HEK293 (cell line): ENCODE results near the gene CLRN1.

Source experiments
- GLIS2 ChIP-seq: fragments of 450-650 bp; formaldehyde crosslinking; IDR thresholded peaks from 2 replicates; pipeline ENCODE4 v1.5.1; 2016; ENCODE audit warnings: missing biosample characterization, missing genetic modification characterization
- SP2 ChIP-seq: fragments of 450-650 bp; formaldehyde crosslinking; IDR thresholded peaks from 2 replicates; pipeline ENCODE4 v1.5.1; 2016; ENCODE audit warnings: missing biosample characterization, missing genetic modification characterization
- ZNF274 ChIP-seq, 2 experiments: fragments of 200-500 bp in 1 of 2; fragments of 450-650 bp in 1 of 2; sonication (Bioruptor generic) in 1 of 2; formaldehyde crosslinking in 1 of 2; IDR thresholded peaks; 2 replicates each; pipeline versions ENCODE4 v1.5.1 to v1.6.1; 2014 to 2016; ENCODE audit warnings: borderline replicate concordance in 1 of 2, inconsistent platforms in 1 of 2, low read length in 1 of 2, missing biosample characterization in 1 of 2, missing genetic modification characterization in 1 of 2
- TF ChIP-seq, protein P1 (sequence below): fragments of 450-650 bp; formaldehyde crosslinking; IDR thresholded peaks from 2 replicates; pipeline ENCODE4 v1.5.1; 2016; ENCODE audit warnings: missing biosample characterization, missing genetic modification characterization, borderline replicate concordance

DNA sequence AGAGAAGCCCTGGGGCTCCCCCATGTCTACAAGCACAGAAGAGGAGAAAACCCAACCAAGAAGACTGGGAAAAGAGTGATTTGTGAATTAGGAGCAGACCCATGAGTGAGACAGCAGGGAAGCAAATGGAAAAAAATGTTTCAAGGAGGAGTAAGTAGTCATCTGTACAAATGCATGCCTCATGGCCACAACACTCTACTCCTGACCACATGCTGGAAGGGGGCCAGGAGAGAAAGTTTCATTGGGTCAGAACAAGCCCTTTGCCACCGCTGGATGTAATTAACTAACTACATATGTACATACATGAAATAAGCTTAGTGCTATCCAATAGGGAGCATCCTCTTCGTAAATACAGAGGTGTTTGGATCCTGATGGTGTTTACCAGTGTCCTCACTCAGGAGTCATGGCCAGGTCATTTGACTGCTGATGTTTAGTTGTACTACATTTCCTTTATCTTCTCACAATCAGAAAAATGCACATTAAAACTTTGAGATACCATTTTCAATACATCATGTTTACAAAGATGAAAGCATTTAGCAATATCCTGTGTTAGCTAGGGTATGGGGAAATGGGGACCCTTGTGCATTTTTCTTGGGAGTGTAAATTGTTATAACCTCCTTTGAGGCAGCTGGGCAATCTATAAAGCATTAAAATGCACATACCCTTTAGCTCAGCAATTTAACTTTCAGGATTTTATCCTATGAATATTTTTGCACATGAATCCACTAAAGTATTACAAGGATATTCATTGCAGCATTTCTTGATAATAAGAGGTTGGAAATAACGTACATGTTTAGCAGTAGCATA, 27.1 kb downstream of the CLRN1 start:
- TF ChIP-seq GLIS2 (tag by site-specific recombination) (no peak), SP2 (tag by site-specific recombination) (no peak), ZNF274 (IDR thresholded peaks at IDR 0.05; ENCODE audit: low read length) (no peak), ZNF274 (tag by site-specific recombination; IDR thresholded peaks at IDR 0.05; ENCODE audit: borderline replicate concordance) (no peak)
- TF ChIP-seq, protein P1, sequence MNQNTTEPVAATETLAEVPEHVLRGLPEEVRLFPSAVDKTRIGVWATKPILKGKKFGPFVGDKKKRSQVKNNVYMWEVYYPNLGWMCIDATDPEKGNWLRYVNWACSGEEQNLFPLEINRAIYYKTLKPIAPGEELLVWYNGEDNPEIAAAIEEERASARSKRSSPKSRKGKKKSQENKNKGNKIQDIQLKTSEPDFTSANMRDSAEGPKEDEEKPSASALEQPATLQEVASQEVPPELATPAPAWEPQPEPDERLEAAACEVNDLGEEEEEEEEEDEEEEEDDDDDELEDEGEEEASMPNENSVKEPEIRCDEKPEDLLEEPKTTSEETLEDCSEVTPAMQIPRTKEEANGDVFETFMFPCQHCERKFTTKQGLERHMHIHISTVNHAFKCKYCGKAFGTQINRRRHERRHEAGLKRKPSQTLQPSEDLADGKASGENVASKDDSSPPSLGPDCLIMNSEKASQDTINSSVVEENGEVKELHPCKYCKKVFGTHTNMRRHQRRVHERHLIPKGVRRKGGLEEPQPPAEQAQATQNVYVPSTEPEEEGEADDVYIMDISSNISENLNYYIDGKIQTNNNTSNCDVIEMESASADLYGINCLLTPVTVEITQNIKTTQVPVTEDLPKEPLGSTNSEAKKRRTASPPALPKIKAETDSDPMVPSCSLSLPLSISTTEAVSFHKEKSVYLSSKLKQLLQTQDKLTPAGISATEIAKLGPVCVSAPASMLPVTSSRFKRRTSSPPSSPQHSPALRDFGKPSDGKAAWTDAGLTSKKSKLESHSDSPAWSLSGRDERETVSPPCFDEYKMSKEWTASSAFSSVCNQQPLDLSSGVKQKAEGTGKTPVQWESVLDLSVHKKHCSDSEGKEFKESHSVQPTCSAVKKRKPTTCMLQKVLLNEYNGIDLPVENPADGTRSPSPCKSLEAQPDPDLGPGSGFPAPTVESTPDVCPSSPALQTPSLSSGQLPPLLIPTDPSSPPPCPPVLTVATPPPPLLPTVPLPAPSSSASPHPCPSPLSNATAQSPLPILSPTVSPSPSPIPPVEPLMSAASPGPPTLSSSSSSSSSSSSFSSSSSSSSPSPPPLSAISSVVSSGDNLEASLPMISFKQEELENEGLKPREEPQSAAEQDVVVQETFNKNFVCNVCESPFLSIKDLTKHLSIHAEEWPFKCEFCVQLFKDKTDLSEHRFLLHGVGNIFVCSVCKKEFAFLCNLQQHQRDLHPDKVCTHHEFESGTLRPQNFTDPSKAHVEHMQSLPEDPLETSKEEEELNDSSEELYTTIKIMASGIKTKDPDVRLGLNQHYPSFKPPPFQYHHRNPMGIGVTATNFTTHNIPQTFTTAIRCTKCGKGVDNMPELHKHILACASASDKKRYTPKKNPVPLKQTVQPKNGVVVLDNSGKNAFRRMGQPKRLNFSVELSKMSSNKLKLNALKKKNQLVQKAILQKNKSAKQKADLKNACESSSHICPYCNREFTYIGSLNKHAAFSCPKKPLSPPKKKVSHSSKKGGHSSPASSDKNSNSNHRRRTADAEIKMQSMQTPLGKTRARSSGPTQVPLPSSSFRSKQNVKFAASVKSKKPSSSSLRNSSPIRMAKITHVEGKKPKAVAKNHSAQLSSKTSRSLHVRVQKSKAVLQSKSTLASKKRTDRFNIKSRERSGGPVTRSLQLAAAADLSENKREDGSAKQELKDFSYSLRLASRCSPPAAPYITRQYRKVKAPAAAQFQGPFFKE, result no peak
